Endothelial cell of umbilical vein (primary cell): Measurements from ENCODE around the gene SEBOX. TPM values are rescaled to one million over a fixed set of nuclear protein-coding genes. Genes with fewer than 3 reads are reported as not detected.

Experiments used
- BruUV-seq: library from RNA; stranded (reverse); fragments of 400-500 nt; replicated peaks from 2 replicates; lab custom pipeline; 2021; lab: Mats Ljungman, UMichigan
- CTCF ChIA-PET: fragments of 300-600, 350-600 bp; sonication (Branson Sonifier 250); formaldehyde crosslinking; loops from one replicate; lab custom pipeline; 2021; ENCODE audit warnings: antibody characterized with exemption, inconsistent platforms; lab: Charles Lee
- POLR2A ChIA-PET: fragments of 300-600, 350-600 bp; sonication (Branson Sonifier 250); formaldehyde crosslinking; loops from one replicate; lab custom pipeline; 2021; ENCODE audit warnings: antibody characterized with exemption, inconsistent platforms; lab: Charles Lee
- DNase-seq: peaks from one replicate; pipeline ENCODE4 v3.0.0-alpha.2; 2011; ENCODE audit warnings: low read depth, low spot score
- FAIRE-seq: peaks from 2 replicates; lab custom pipeline; 2011; peaks lifted over from hg19 to GRCh38; lab: Jason Lieb, UNC
- H2AFZ ChIP-seq: 2 replicates; pipeline ENCODE4 v1.6.0; 2012; ENCODE audit warnings: low read depth, low read length, control low read depth, inconsistent platforms
- H3K27ac ChIP-seq: 2 replicates; pipeline ENCODE4 v1.5.1; 2011; ENCODE audit warnings: low read depth, mild to moderate bottlenecking, control low read depth, low read length, moderate library complexity; ENCODE audit not compliant: insufficient read depth
- H3K27me3 ChIP-seq, 2 experiments: 2 replicates each; pipeline versions ENCODE4 v1.6.0 to v1.6.1; 2011; ENCODE audit warnings: low read length in 2 of 2, mixed read lengths in 1 of 2; ENCODE audit not compliant: control insufficient read depth in 2 of 2, insufficient read depth in 2 of 2
- H3K36me3 ChIP-seq, 2 experiments: 2 replicates in 1 of 2; 3 replicates in 1 of 2; pipeline ENCODE4 v1.5.1; 2011; ENCODE audit warnings: low read length in 2 of 2, mild to moderate bottlenecking in 1 of 2, moderate library complexity in 1 of 2; ENCODE audit not compliant: control insufficient read depth in 2 of 2, insufficient read depth in 2 of 2; ENCODE audit errors: extremely low read depth in 1 of 2
- H3K4me1 ChIP-seq: 3 replicates; pipeline ENCODE4 v1.5.1; 2011; ENCODE audit warnings: mild to moderate bottlenecking, low read length; ENCODE audit not compliant: control insufficient read depth, insufficient read depth; ENCODE audit errors: extremely low read depth
- H3K4me2 ChIP-seq: 2 replicates; pipeline ENCODE4 v1.6.1; 2011; ENCODE audit warnings: low read length, control low read depth, mixed read lengths; ENCODE audit not compliant: insufficient read depth
- H3K4me3 ChIP-seq, 3 experiments: fragments of 200-600 bp in 1 of 3; sonication (generic), shearing (Covaris generic) in 1 of 3; replicated peaks in 1 of 3; 2 replicates each; pipeline ENCODE4 v1.5.1; 2011 to 2016; ENCODE audit warnings: control low read depth in 3 of 3, low read length in 3 of 3, mild to moderate bottlenecking in 2 of 3, inconsistent platforms in 1 of 3, low read depth in 1 of 3, moderate library complexity in 1 of 3; ENCODE audit not compliant: insufficient read depth in 1 of 3
- H3K79me2 ChIP-seq: 2 replicates; pipeline ENCODE4 v1.6.0; 2012; ENCODE audit warnings: low read length, inconsistent platforms; ENCODE audit not compliant: control insufficient read depth, insufficient read depth
- H3K9ac ChIP-seq: replicated peaks from 2 replicates; pipeline ENCODE3; 2011; ENCODE audit warnings: low read length, control low read depth; ENCODE audit not compliant: insufficient read depth; ENCODE audit errors: extremely low read depth
- H3K9me1 ChIP-seq: replicated peaks from 3 replicates; pipeline ENCODE4 v1.6.0; 2011; ENCODE audit warnings: mild to moderate bottlenecking, low read length; ENCODE audit not compliant: control insufficient read depth, insufficient read depth; ENCODE audit errors: extremely low read depth
- H3K9me3 ChIP-seq: replicated peaks from 2 replicates; pipeline ENCODE4 v1.5.1; 2012; ENCODE audit warnings: low read length, inconsistent platforms; ENCODE audit not compliant: control insufficient read depth, insufficient read depth
- H4K20me1 ChIP-seq: replicated peaks from 2 replicates; pipeline ENCODE3; 2011; ENCODE audit warnings: mild to moderate bottlenecking, low read length; ENCODE audit not compliant: control insufficient read depth, insufficient read depth; ENCODE audit errors: extremely low read depth
- EZH2 ChIP-seq: IDR thresholded peaks from 2 replicates; pipeline ENCODE4 v1.6.1; 2012; ENCODE audit warnings: borderline replicate concordance, low read depth, mild to moderate bottlenecking, moderate library complexity, low read length, inconsistent platforms; ENCODE audit not compliant: severe bottlenecking
- FOS ChIP-seq: IDR thresholded peaks from 2 replicates; pipeline ENCODE4 v1.6.1; 2011; ENCODE audit warnings: mild to moderate bottlenecking, low read length, moderate library complexity, borderline replicate concordance; ENCODE audit not compliant: insufficient read depth
- GATA2 ChIP-seq: IDR thresholded peaks from 2 replicates; pipeline ENCODE4 v1.7.0; 2011; ENCODE audit warnings: low read depth, mild to moderate bottlenecking, moderate library complexity, mixed read lengths, low read length; ENCODE audit not compliant: insufficient read length, insufficient read depth
- JUN ChIP-seq: IDR thresholded peaks from 2 replicates; pipeline ENCODE4 v1.6.1; 2011; ENCODE audit warnings: borderline replicate concordance, low read depth; ENCODE audit not compliant: insufficient read length, insufficient read depth
- MYC ChIP-seq: IDR thresholded peaks from one replicate; pipeline ENCODE4 v1.6.1; 2011; ENCODE audit warnings: mild to moderate bottlenecking, low read depth, low read length
- POLR2A ChIP-seq: IDR thresholded peaks from 2 replicates; pipeline ENCODE4 v1.6.1; 2012; ENCODE audit warnings: low read depth, mild to moderate bottlenecking, control low read depth, low read length
- POLR2AphosphoS5 ChIP-seq: IDR thresholded peaks from 2 replicates; pipeline ENCODE4 v1.6.1; 2012; ENCODE audit warnings: low read depth, mild to moderate bottlenecking, control low read depth, low read length, moderate library complexity; ENCODE audit not compliant: insufficient read depth
- dilution Hi-C: fragments of 300-500 bp; cut with MboI; formaldehyde crosslinking; loops from one replicate; pipeline ENCODE4 v1.15.0; 2019; ENCODE audit warnings: low sequenced_read_pairs; ENCODE audit not compliant: extremely low pct_ligation_motif_present
- intact Hi-C: fragments of 100-400 bp; cut with micrococcal nuclease; formaldehyde crosslinking; loops from one replicate; pipeline ENCODE4 v1.10.0; 2022
- polyA plus RNA-seq, 4 experiments: library from polyadenylated mRNA; depleted of rRNA in 3 of 4; stranded (reverse) in 3 of 4; unstranded in 1 of 4; fragments of >200 nt; gene quantifications; 2 replicates each; pipeline versions ENCODE4 v1.2.1 to v1.2.3, GENCODE V29; 2011 to 2012; ENCODE audit warnings: missing spikeins in 1 of 4
- total RNA-seq: library from RNA; stranded (reverse); gene quantifications from 2 replicates; pipeline ENCODE4 v1.2.3, GENCODE V29; 2021
- TF ChIP-seq, protein P1 (sequence below): IDR thresholded peaks from 2 replicates; pipeline ENCODE4 v1.6.1; 2011; ENCODE audit not compliant: insufficient read depth, insufficient read length
- TF ChIP-seq, protein P2 (sequence below), 2 donors: IDR thresholded peaks; 1 replicate in 1 of 2; 2 replicates in 1 of 2; pipeline ENCODE4 v1.5.1; 2011; ENCODE audit warnings: low read length in 2 of 2, mild to moderate bottlenecking in 2 of 2, moderate library complexity in 2 of 2, control low read depth in 1 of 2, inconsistent platforms in 1 of 2, low read depth in 1 of 2; ENCODE audit not compliant: insufficient read depth in 1 of 2; ENCODE audit errors: extremely low read depth in 1 of 2

SEBOX gene
- total and polyA plus RNA-seq, 2 donors (not counting 3 experiments of a cell fraction or from before 2014, with no cell fraction given): not detected

- H3K4me1 ChIP-seq: peaks cover 4% of the 10 kb centered on the region
- CTCF ChIA-PET: interaction anchor here (1.9 kb wide), 1 partner anchor 25 kb away, joined by 11 read pairs; no protein-coding TSS in a partner anchor
- DNase-seq (no peak), FAIRE-seq (no peak)
- no peaks in the 10 kb centered on the region for H3K9me1 ChIP-seq
- no peak overlapping the region for H3K4me2 ChIP-seq
- no peak for TF ChIP-seq POLR2A
- no peak for TF ChIP-seq POLR2AphosphoS5
- TF ChIP-seq GATA2: no peak
- TF ChIP-seq MYC: no peak
- TF ChIP-seq, protein P1, sequence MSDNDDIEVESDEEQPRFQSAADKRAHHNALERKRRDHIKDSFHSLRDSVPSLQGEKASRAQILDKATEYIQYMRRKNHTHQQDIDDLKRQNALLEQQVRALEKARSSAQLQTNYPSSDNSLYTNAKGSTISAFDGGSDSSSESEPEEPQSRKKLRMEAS: no peak
- no peak for TF ChIP-seq EZH2
- TF ChIP-seq, protein P2, sequence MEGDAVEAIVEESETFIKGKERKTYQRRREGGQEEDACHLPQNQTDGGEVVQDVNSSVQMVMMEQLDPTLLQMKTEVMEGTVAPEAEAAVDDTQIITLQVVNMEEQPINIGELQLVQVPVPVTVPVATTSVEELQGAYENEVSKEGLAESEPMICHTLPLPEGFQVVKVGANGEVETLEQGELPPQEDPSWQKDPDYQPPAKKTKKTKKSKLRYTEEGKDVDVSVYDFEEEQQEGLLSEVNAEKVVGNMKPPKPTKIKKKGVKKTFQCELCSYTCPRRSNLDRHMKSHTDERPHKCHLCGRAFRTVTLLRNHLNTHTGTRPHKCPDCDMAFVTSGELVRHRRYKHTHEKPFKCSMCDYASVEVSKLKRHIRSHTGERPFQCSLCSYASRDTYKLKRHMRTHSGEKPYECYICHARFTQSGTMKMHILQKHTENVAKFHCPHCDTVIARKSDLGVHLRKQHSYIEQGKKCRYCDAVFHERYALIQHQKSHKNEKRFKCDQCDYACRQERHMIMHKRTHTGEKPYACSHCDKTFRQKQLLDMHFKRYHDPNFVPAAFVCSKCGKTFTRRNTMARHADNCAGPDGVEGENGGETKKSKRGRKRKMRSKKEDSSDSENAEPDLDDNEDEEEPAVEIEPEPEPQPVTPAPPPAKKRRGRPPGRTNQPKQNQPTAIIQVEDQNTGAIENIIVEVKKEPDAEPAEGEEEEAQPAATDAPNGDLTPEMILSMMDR (IDR thresholded peaks at IDR 0.05; ENCODE audit: extremely low read depth in 1 of 2, insufficient read depth in 1 of 2, low read depth in 1 of 2, low read length in 2 of 2): no peak
- TF ChIP-seq FOS: no peak
- TF ChIP-seq JUN: no peak
- POLR2A ChIA-PET: no interaction called here
- dilution Hi-C loops (no loop called here), intact Hi-C loops (no loop called here)
- no peak overlapping the region for H3K9ac ChIP-seq
- H3K79me2 ChIP-seq: no peaks in the 10 kb centered on the region
- H4K20me1 ChIP-seq: no peaks in the 10 kb centered on the region
- H2AFZ ChIP-seq: no peak overlapping the region
- no peak overlapping the region for H3K27ac ChIP-seq
- H3K4me3 ChIP-seq: no peak overlapping the region
- H3K36me3 ChIP-seq: peaks cover 0 to 2% of the 10 kb centered on the region in 2 experiments
- H3K9me3 ChIP-seq: no peaks in the 10 kb centered on the region
- no peaks in the 10 kb centered on the region for H3K27me3 ChIP-seq
- no TSS peak for BruUV-seq
Measured at GRCh38 chr17:28391401-28391800, 26.4 kb upstream of the SEBOX start.
